AG09309 (cell line): ENCODE results near the gene SERHL2.
"Not testable (repeated sequence)": the region's sequence is repeated elsewhere in the genome, so short reads cannot be mapped to it uniquely, and the experiment has no call there.

ENCODE experiments used
- DNase-seq: peaks from one replicate; pipeline ENCODE4 v3.0.0-alpha.2; 2010; ENCODE audit warnings: low read depth
- H3K4me3 ChIP-seq: 2 replicates; pipeline ENCODE4 v1.5.1; 2011; ENCODE audit warnings: mild to moderate bottlenecking, low read depth, low read length, moderate library complexity; ENCODE audit not compliant: control insufficient read depth
- CTCF ChIP-seq: IDR thresholded peaks from 2 replicates; pipeline ENCODE4 v1.5.1; 2011; ENCODE audit warnings: mild to moderate bottlenecking, low read depth, low read length, inconsistent platforms; ENCODE audit not compliant: insufficient read depth, control insufficient read depth; ENCODE audit errors: missing control alignments

SERHL2 gene

GRCh38 chr22:42536166-42536565 lies 17.6 kb upstream of the SERHL2 start:
- TF ChIP-seq CTCF: no peak
- no peak for DNase-seq
- no peak overlapping the region for H3K4me3 ChIP-seq

- H3K4me3 ChIP-seq, DNase-seq: not testable (repeated sequence)
Measured at GRCh38 chr22:42536634-42537033, 17.1 kb upstream of the SERHL2 start.

- DNase-seq, H3K4me3 ChIP-seq: not testable (repeated sequence)
Measured at GRCh38 chr22:42537199-42537831, 16.4 kb upstream of the SERHL2 start.

- H3K4me3 ChIP-seq, DNase-seq: not testable (repeated sequence)
Measured at GRCh38 chr22:42539236-42539771, 14.5 kb upstream of the SERHL2 start.

GRCh38 chr22:42544686-42545085 lies 9.1 kb upstream of the SERHL2 start:
- TF ChIP-seq CTCF: no peak
- H3K4me3 ChIP-seq: no peak overlapping the region
- no peak for DNase-seq

GRCh38 chr22:42547562-42547961 lies 6.2 kb upstream of the SERHL2 start:
- TF ChIP-seq CTCF: no peak
- no peak for DNase-seq
- no peak overlapping the region for H3K4me3 ChIP-seq

- not testable (repeated sequence) for DNase-seq, H3K4me3 ChIP-seq
Measured at GRCh38 chr22:42548126-42548525, 5.6 kb upstream of the SERHL2 start.

- no peak for TF ChIP-seq CTCF
- no peak for DNase-seq
- no peak overlapping the region for H3K4me3 ChIP-seq
Measured at GRCh38 chr22:42548597-42549330, 5.0 kb upstream of the SERHL2 start.
